ENCODE results near the gene ARMCX2. TPM values are rescaled to one million over a fixed set of nuclear protein-coding genes. Genes with fewer than 3 reads are reported as not detected.
A peak's percentile ranks its signal among the peaks of the same experiment; 100 is the strongest.
"Not testable (repeated sequence)": the region's sequence is repeated elsewhere in the genome, so short reads cannot be mapped to it uniquely, and the experiment has no call there.

ARMCX2 gene
- total and polyA plus RNA-seq, 2 donors: 11.5 to 19.6 TPM

- no peaks in the 10 kb centered on the region for H3K27me3 ChIP-seq (ENCODE audit: control insufficient read depth in 2 of 2, insufficient read depth in 1 of 2, low read length in 1 of 2)
- H3K27ac ChIP-seq (ENCODE audit: low read depth in 1 of 2, low read length in 1 of 2): no peak overlapping the region
- H3K36me3 ChIP-seq (ENCODE audit: control insufficient read depth in 2 of 2, insufficient read depth in 2 of 2, low read length in 1 of 2): no peaks in the 10 kb centered on the region
- WGBS: 93% methylated on average over 3 of the region's 3 CpGs
- H3K4me3 ChIP-seq (ENCODE audit: low read length in 2 of 2): no peak overlapping the region
- H3K4me1 ChIP-seq (ENCODE audit: control insufficient read depth in 2 of 2, insufficient read depth in 2 of 2, low read length in 2 of 2): no peaks in the 10 kb centered on the region
- H3K9me3 ChIP-seq (ENCODE audit: control insufficient read depth in 2 of 2, insufficient read depth in 1 of 2, low read length in 1 of 2): no peaks in the 10 kb centered on the region
- DNase-seq (ENCODE audit: low read depth in 6 of 9, low spot score in 9 of 9): no peak
These were observed 16.9 kb upstream of the ARMCX2 start for GRCh38 chrX:101676571-101676970.

- no peaks in the 10 kb centered on the region for H3K27me3 ChIP-seq (ENCODE audit: control insufficient read depth in 2 of 2, insufficient read depth in 1 of 2, low read length in 1 of 2)
- no peak for DNase-seq (ENCODE audit: low read depth in 6 of 9, low spot score in 9 of 9)
- no peak overlapping the region for H3K27ac ChIP-seq (ENCODE audit: low read depth in 1 of 2, low read length in 1 of 2)
- H3K4me1 ChIP-seq (ENCODE audit: control insufficient read depth in 2 of 2, insufficient read depth in 2 of 2, low read length in 2 of 2): no peaks in the 10 kb centered on the region
- no peak overlapping the region for H3K4me3 ChIP-seq (ENCODE audit: low read length in 2 of 2)
- H3K9me3 ChIP-seq (ENCODE audit: control insufficient read depth in 2 of 2, insufficient read depth in 1 of 2, low read length in 1 of 2): no peaks in the 10 kb centered on the region
- H3K36me3 ChIP-seq (ENCODE audit: control insufficient read depth in 2 of 2, insufficient read depth in 2 of 2, low read length in 1 of 2): no peaks in the 10 kb centered on the region
- 86% methylated on average over 2 of the region's 2 CpGs for WGBS
These were observed 8.5 kb upstream of the ARMCX2 start for GRCh38 chrX:101668143-101668542.

- Histone ChIP-seq H3K4me1 (ENCODE audit: control insufficient read depth in 2 of 2, insufficient read depth in 2 of 2, low read length in 2 of 2) (peaks cover 0 to 10% of the 10 kb centered on the region in 2 donors), H3K36me3 (ENCODE audit: control insufficient read depth in 2 of 2, insufficient read depth in 2 of 2, low read length in 1 of 2) (no peaks in the 10 kb centered on the region), H3K9me3 (ENCODE audit: control insufficient read depth in 2 of 2, insufficient read depth in 1 of 2, low read length in 1 of 2) (no peaks in the 10 kb centered on the region), H3K27ac (ENCODE audit: low read depth in 1 of 2, low read length in 1 of 2) (no peak overlapping the region), H3K27me3 (ENCODE audit: control insufficient read depth in 2 of 2, insufficient read depth in 1 of 2, low read length in 1 of 2) (peaks cover 0 to 18% of the 10 kb centered on the region in 2 donors), H3K4me3 (ENCODE audit: low read length in 2 of 2) (peak overlapping the region; percentile 62 to 66)
- WGBS: under 1% methylated on average over 38 of the region's 38 CpGs
- peak; percentile 4 to 67 (median 38) for DNase-seq (ENCODE audit: low read depth in 6 of 9, low spot score in 9 of 9)
These were observed 774 bp downstream of the ARMCX2 start for GRCh38 chrX:101658661-101659491.

GRCh38 chrX:101657495-101657894 is 2.2 kb downstream of the ARMCX2 start:
- no peak overlapping the region for H3K4me3 ChIP-seq (ENCODE audit: low read length in 2 of 2)
- H3K27ac ChIP-seq (ENCODE audit: low read depth in 1 of 2, low read length in 1 of 2): no peak overlapping the region
- no peaks in the 10 kb centered on the region for H3K9me3 ChIP-seq (ENCODE audit: control insufficient read depth in 2 of 2, insufficient read depth in 1 of 2, low read length in 1 of 2)
- H3K4me1 ChIP-seq (ENCODE audit: control insufficient read depth in 2 of 2, insufficient read depth in 2 of 2, low read length in 2 of 2): peaks cover 0 to 10% of the 10 kb centered on the region in 2 donors
- no peak for DNase-seq (ENCODE audit: low read depth in 6 of 9, low spot score in 9 of 9)
- no peaks in the 10 kb centered on the region for H3K36me3 ChIP-seq (ENCODE audit: control insufficient read depth in 2 of 2, insufficient read depth in 2 of 2, low read length in 1 of 2)
- H3K27me3 ChIP-seq (ENCODE audit: control insufficient read depth in 2 of 2, insufficient read depth in 1 of 2, low read length in 1 of 2): peaks cover 0 to 18% of the 10 kb centered on the region in 2 donors
- WGBS: 98% methylated on average over 12 of the region's 12 CpGs

- WGBS: 91% methylated on average over 13 of the region's 13 CpGs
- Histone ChIP-seq H3K4me1 (ENCODE audit: control insufficient read depth in 2 of 2, insufficient read depth in 2 of 2, low read length in 2 of 2) (peaks cover 0 to 10% of the 10 kb centered on the region in 2 donors), H3K27ac (ENCODE audit: low read depth in 1 of 2, low read length in 1 of 2) (no peak overlapping the region), H3K36me3 (ENCODE audit: control insufficient read depth in 2 of 2, insufficient read depth in 2 of 2, low read length in 1 of 2) (no peaks in the 10 kb centered on the region), H3K9me3 (ENCODE audit: control insufficient read depth in 2 of 2, insufficient read depth in 1 of 2, low read length in 1 of 2) (no peaks in the 10 kb centered on the region), H3K27me3 (ENCODE audit: control insufficient read depth in 2 of 2, insufficient read depth in 1 of 2, low read length in 1 of 2) (peaks cover 0 to 18% of the 10 kb centered on the region in 2 donors), H3K4me3 (ENCODE audit: low read length in 2 of 2) (no peak overlapping the region)
- no peak for DNase-seq (ENCODE audit: low read depth in 6 of 9, low spot score in 9 of 9)
These were observed 2.8 kb downstream of the ARMCX2 start for GRCh38 chrX:101656817-101657216.

- no peak overlapping the region for H3K4me3 ChIP-seq (ENCODE audit: low read length in 2 of 2)
- 11% methylated on average over 3 of the region's 3 CpGs for WGBS
These were observed 4.1 kb downstream of the ARMCX2 start for GRCh38 chrX:101655534-101655933.

GRCh38 chrX:101647716-101648115 is 11.9 kb downstream of the ARMCX2 start:
- not testable (repeated sequence) for H3K4me1 ChIP-seq (ENCODE audit: control insufficient read depth in 2 of 2, insufficient read depth in 2 of 2, low read length in 2 of 2); DNase-seq (ENCODE audit: low read depth in 6 of 9, low spot score in 9 of 9); H3K9me3 ChIP-seq (ENCODE audit: control insufficient read depth in 2 of 2, insufficient read depth in 1 of 2, low read length in 1 of 2); H3K27me3 ChIP-seq (ENCODE audit: control insufficient read depth in 2 of 2, insufficient read depth in 1 of 2, low read length in 1 of 2); H3K36me3 ChIP-seq (ENCODE audit: control insufficient read depth in 2 of 2, insufficient read depth in 2 of 2, low read length in 1 of 2); H3K27ac ChIP-seq (ENCODE audit: low read depth in 1 of 2, low read length in 1 of 2); H3K4me3 ChIP-seq (ENCODE audit: low read length in 2 of 2)

More at GRCh38 chrX:101655534-101655933, 4.1 kb downstream of the ARMCX2 start:
- Histone ChIP-seq H3K4me1 (ENCODE audit: control insufficient read depth in 2 of 2, insufficient read depth in 2 of 2, low read length in 2 of 2) (peaks cover 0 to 10% of the 10 kb centered on the region in 2 donors), H3K27ac (ENCODE audit: low read depth in 1 of 2, low read length in 1 of 2) (no peak overlapping the region), H3K27me3 (ENCODE audit: control insufficient read depth in 2 of 2, insufficient read depth in 1 of 2, low read length in 1 of 2) (peaks cover 0 to 13% of the 10 kb centered on the region in 2 donors), H3K9me3 (ENCODE audit: control insufficient read depth in 2 of 2, insufficient read depth in 1 of 2, low read length in 1 of 2) (no peaks in the 10 kb centered on the region), H3K36me3 (ENCODE audit: control insufficient read depth in 2 of 2, insufficient read depth in 2 of 2, low read length in 1 of 2) (no peaks in the 10 kb centered on the region)
- peak in 2 of 9 donors; percentile 2 to 5 for DNase-seq (ENCODE audit: low read depth in 6 of 9, low spot score in 9 of 9)

- Histone ChIP-seq H3K4me3 (ENCODE audit: low read length in 2 of 2) (no peak overlapping the region), H3K27me3 (ENCODE audit: control insufficient read depth in 2 of 2, insufficient read depth in 1 of 2, low read length in 1 of 2) (no peaks in the 10 kb centered on the region), H3K27ac (ENCODE audit: low read depth in 1 of 2, low read length in 1 of 2) (no peak overlapping the region), H3K9me3 (ENCODE audit: control insufficient read depth in 2 of 2, insufficient read depth in 1 of 2, low read length in 1 of 2) (no peaks in the 10 kb centered on the region), H3K4me1 (ENCODE audit: control insufficient read depth in 2 of 2, insufficient read depth in 2 of 2, low read length in 2 of 2) (no peaks in the 10 kb centered on the region), H3K36me3 (ENCODE audit: control insufficient read depth in 2 of 2, insufficient read depth in 2 of 2, low read length in 1 of 2) (no peaks in the 10 kb centered on the region)
- 33% methylated on average over 1 of the region's 1 CpG for WGBS
- DNase-seq (ENCODE audit: low read depth in 6 of 9, low spot score in 9 of 9): no peak
These were observed 17.6 kb downstream of the ARMCX2 start for GRCh38 chrX:101642093-101642492.

GRCh38 chrX:101639583-101639982 is 20.1 kb downstream of the ARMCX2 start:
- Histone ChIP-seq H3K27ac (ENCODE audit: low read depth in 1 of 2, low read length in 1 of 2) (no peak overlapping the region), H3K4me3 (ENCODE audit: low read length in 2 of 2) (no peak overlapping the region), H3K9me3 (ENCODE audit: control insufficient read depth in 2 of 2, insufficient read depth in 1 of 2, low read length in 1 of 2) (no peaks in the 10 kb centered on the region)

More at GRCh38 chrX:101639583-101639982, 20.1 kb downstream of the ARMCX2 start:
- Histone ChIP-seq H3K27me3 (ENCODE audit: control insufficient read depth in 2 of 2, insufficient read depth in 1 of 2, low read length in 1 of 2) (no peaks in the 10 kb centered on the region), H3K4me1 (ENCODE audit: control insufficient read depth in 2 of 2, insufficient read depth in 2 of 2, low read length in 2 of 2) (no peaks in the 10 kb centered on the region), H3K36me3 (ENCODE audit: control insufficient read depth in 2 of 2, insufficient read depth in 2 of 2, low read length in 1 of 2) (no peaks in the 10 kb centered on the region)
- DNase-seq (ENCODE audit: low read depth in 6 of 9, low spot score in 9 of 9): no peak
